ENCODE data around the gene PKP1.

PKP1 gene

GRCh38 chr1:201259476-201260235, 23.6 kb upstream of the PKP1 start:
- no peak for DNase-seq

GRCh38 chr1:201260236-201260590, 23.1 kb upstream of the PKP1 start:
- in situ Hi-C loops (cut with MboI; ENCODE audit: low pct_unique_long_range_greater_than_20kb, low sequenced_read_pairs): no loop called here

More at GRCh38 chr1:201259476-201260235, 23.6 kb upstream of the PKP1 start:
- in situ Hi-C loops (cut with MboI; ENCODE audit: low pct_unique_long_range_greater_than_20kb, low sequenced_read_pairs): no loop called here

GRCh38 chr1:201260648-201261311, 22.5 kb upstream of the PKP1 start:
- in situ Hi-C loops (cut with MboI; ENCODE audit: low pct_unique_long_range_greater_than_20kb, low sequenced_read_pairs): no loop called here
- DNase-seq: no peak

More at GRCh38 chr1:201260236-201260590, 23.1 kb upstream of the PKP1 start:
- DNase-seq: no peak

GRCh38 chr1:201261771-201262547, 21.3 kb upstream of the PKP1 start:
- no peak for DNase-seq
- in situ Hi-C loops (cut with MboI; ENCODE audit: low pct_unique_long_range_greater_than_20kb, low sequenced_read_pairs): no loop called here

GRCh38 chr1:201262963-201263608, 20.2 kb upstream of the PKP1 start:
- no peak for DNase-seq
- in situ Hi-C loops (cut with MboI; ENCODE audit: low pct_unique_long_range_greater_than_20kb, low sequenced_read_pairs): no loop called here

GRCh38 chr1:201264072-201264471, 19.2 kb upstream of the PKP1 start:
- in situ Hi-C loops (cut with MboI; ENCODE audit: low pct_unique_long_range_greater_than_20kb, low sequenced_read_pairs): no loop called here

GRCh38 chr1:201264554-201264953, 18.8 kb upstream of the PKP1 start:
- in situ Hi-C loops (cut with MboI; ENCODE audit: low pct_unique_long_range_greater_than_20kb, low sequenced_read_pairs): no loop called here

More at GRCh38 chr1:201264072-201264471, 19.2 kb upstream of the PKP1 start:
- no peak for DNase-seq

GRCh38 chr1:201265756-201266155, 17.6 kb upstream of the PKP1 start:
- DNase-seq: no peak

More at GRCh38 chr1:201264554-201264953, 18.8 kb upstream of the PKP1 start:
- no peak for DNase-seq

GRCh38 chr1:201266276-201266675, 17.0 kb upstream of the PKP1 start:
- in situ Hi-C loops (cut with MboI; ENCODE audit: low pct_unique_long_range_greater_than_20kb, low sequenced_read_pairs): no loop called here

More at GRCh38 chr1:201265756-201266155, 17.6 kb upstream of the PKP1 start:
- in situ Hi-C loops (cut with MboI; ENCODE audit: low pct_unique_long_range_greater_than_20kb, low sequenced_read_pairs): no loop called here

GRCh38 chr1:201266774-201267173, 16.5 kb upstream of the PKP1 start:
- no peak for DNase-seq
- in situ Hi-C loops (cut with MboI; ENCODE audit: low pct_unique_long_range_greater_than_20kb, low sequenced_read_pairs): no loop called here

More at GRCh38 chr1:201266276-201266675, 17.0 kb upstream of the PKP1 start:
- no peak for DNase-seq

GRCh38 chr1:201267481-201268229, 15.7 kb upstream of the PKP1 start:
- no peak for DNase-seq
- in situ Hi-C loops (cut with MboI; ENCODE audit: low pct_unique_long_range_greater_than_20kb, low sequenced_read_pairs): no loop called here

- in situ Hi-C loops (cut with MboI; ENCODE audit: low pct_unique_long_range_greater_than_20kb, low sequenced_read_pairs): no loop called here
- no peak for DNase-seq
These were observed 14.6 kb upstream of the PKP1 start for GRCh38 chr1:201268604-201269151.

- in situ Hi-C loops (cut with MboI; ENCODE audit: low pct_unique_long_range_greater_than_20kb, low sequenced_read_pairs): no loop called here
- DNase-seq: no peak
These were observed 14.0 kb upstream of the PKP1 start for GRCh38 chr1:201269281-201269680.

- DNase-seq: no peak
- in situ Hi-C loops (cut with MboI; ENCODE audit: low pct_unique_long_range_greater_than_20kb, low sequenced_read_pairs): no loop called here
These were observed 13.4 kb upstream of the PKP1 start for GRCh38 chr1:201269900-201270410.

- DNase-seq: no peak
- in situ Hi-C loops (cut with MboI; ENCODE audit: low pct_unique_long_range_greater_than_20kb, low sequenced_read_pairs): no loop called here
These were observed 12.5 kb upstream of the PKP1 start for GRCh38 chr1:201270616-201271390.

GRCh38 chr1:201272799-201273198, 10.5 kb upstream of the PKP1 start:
- in situ Hi-C loops (cut with MboI; ENCODE audit: low pct_unique_long_range_greater_than_20kb, low sequenced_read_pairs): no loop called here
- DNase-seq: no peak

GRCh38 chr1:201274616-201275252, 8.6 kb upstream of the PKP1 start:
- DNase-seq: no peak
- in situ Hi-C loops (cut with MboI; ENCODE audit: low pct_unique_long_range_greater_than_20kb, low sequenced_read_pairs): no loop called here
